ENCODE results near the gene ZNF462. TPM values are rescaled to one million over a fixed set of nuclear protein-coding genes. Genes with fewer than 3 reads are reported as not detected.

Gene ZNF462, protein sequence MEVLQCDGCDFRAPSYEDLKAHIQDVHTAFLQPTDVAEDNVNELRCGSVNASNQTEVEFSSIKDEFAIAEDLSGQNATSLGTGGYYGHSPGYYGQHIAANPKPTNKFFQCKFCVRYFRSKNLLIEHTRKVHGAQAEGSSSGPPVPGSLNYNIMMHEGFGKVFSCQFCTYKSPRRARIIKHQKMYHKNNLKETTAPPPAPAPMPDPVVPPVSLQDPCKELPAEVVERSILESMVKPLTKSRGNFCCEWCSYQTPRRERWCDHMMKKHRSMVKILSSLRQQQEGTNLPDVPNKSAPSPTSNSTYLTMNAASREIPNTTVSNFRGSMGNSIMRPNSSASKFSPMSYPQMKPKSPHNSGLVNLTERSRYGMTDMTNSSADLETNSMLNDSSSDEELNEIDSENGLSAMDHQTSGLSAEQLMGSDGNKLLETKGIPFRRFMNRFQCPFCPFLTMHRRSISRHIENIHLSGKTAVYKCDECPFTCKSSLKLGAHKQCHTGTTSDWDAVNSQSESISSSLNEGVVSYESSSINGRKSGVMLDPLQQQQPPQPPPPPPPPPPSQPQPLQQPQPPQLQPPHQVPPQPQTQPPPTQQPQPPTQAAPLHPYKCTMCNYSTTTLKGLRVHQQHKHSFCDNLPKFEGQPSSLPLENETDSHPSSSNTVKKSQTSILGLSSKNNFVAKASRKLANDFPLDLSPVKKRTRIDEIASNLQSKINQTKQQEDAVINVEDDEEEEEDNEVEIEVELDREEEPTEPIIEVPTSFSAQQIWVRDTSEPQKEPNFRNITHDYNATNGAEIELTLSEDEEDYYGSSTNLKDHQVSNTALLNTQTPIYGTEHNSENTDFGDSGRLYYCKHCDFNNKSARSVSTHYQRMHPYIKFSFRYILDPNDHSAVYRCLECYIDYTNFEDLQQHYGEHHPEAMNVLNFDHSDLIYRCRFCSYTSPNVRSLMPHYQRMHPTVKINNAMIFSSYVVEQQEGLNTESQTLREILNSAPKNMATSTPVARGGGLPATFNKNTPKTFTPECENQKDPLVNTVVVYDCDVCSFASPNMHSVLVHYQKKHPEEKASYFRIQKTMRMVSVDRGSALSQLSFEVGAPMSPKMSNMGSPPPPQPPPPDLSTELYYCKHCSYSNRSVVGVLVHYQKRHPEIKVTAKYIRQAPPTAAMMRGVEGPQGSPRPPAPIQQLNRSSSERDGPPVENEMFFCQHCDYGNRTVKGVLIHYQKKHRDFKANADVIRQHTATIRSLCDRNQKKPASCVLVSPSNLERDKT (N-terminal part only)
- total RNA-seq: 10 to 100 TPM in 2 of 4 donors, 1 to 10 TPM in 2; 9.3 to 13.3 (median 11.4) TPM

DNA sequence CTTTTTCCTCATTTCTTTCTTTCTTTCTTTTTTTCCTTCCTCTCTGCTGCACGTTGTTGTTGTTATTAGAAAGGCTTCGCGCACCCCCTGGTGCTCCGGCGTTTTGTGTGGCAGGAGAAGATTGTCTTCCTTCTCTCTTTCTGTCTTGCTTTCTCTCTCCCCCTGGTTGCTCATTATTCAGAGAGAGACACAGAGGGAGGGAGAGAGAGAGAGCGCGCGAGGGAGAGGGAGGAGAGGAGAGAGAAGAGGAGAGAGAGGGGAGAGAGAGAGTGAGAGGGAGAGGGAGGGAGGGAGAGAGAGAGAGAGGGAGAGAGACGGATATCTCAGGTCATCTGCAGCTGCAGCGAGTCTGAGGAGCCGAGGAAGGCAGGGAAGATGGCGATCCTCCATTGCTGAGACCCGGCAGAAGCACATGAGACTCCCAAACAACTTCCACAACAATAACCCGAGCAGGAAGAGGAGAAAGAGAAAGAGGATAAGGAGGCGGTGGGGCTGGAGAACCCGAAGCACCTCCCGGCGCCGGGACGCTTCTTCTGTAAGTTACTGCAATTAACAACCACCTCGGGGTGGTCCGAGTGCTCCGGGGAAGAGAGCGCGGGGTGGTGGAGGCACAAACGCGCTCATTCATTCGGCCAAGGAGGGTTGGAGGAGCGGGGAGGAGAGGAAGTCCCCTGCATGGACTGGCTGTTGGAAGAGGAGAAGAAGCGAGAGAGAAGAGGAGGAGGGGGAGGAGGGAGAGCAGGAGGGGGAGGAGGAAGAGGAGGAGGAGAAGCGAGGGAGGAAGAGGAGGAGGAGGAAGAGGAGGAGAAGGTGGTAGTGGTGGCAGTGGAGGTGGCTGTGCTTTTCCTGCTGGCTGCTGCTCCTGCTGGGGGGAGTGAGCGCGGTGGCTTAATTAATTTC lies at the start of gene ZNF462:
TSS of gene ZNF462 (plus strand) at position 346 of the 900 bp plus-strand sequence. CDS start 60,218 bp downstream, outside the sequence.
- H3K27me3 ChIP-seq: no peaks in the 10 kb centered on the region
- intact Hi-C loops (cut with DNase I; ENCODE audit: low total_unique reads): loop anchor here (1.0 to 10.0 kb wide), 8 partner anchors 54 to 1168 kb away; partner anchors contain the start of genes RAD23B and TMEM38B
- H3K4me1 ChIP-seq: peaks cover 17 to 35% of the 10 kb centered on the region in 2 donors
- H3K4me3 ChIP-seq: peak within 1 kb of the TSS; percentile 82 to 87 (median 84)
- H3K27ac ChIP-seq: peak within 1 kb of the TSS; percentile 88 to 92 (median 89)
- no peaks in the 10 kb centered on the region for H3K9me3 ChIP-seq
- H3K36me3 ChIP-seq: no peaks in the 10 kb centered on the region
- TF ChIP-seq POLR2A (IDR thresholded peaks at IDR 0.05): no peak
- TF ChIP-seq, protein P1, sequence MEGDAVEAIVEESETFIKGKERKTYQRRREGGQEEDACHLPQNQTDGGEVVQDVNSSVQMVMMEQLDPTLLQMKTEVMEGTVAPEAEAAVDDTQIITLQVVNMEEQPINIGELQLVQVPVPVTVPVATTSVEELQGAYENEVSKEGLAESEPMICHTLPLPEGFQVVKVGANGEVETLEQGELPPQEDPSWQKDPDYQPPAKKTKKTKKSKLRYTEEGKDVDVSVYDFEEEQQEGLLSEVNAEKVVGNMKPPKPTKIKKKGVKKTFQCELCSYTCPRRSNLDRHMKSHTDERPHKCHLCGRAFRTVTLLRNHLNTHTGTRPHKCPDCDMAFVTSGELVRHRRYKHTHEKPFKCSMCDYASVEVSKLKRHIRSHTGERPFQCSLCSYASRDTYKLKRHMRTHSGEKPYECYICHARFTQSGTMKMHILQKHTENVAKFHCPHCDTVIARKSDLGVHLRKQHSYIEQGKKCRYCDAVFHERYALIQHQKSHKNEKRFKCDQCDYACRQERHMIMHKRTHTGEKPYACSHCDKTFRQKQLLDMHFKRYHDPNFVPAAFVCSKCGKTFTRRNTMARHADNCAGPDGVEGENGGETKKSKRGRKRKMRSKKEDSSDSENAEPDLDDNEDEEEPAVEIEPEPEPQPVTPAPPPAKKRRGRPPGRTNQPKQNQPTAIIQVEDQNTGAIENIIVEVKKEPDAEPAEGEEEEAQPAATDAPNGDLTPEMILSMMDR (IDR thresholded peaks at IDR 0.05 in 4 of 5, conservative IDR thresholded peaks at IDR 0.05 in 1 of 5): peak; percentile 8 to 99 (median 69)
- ATAC-seq: peak; percentile 32 to 37
- DNase-seq: peak; percentile 37 to 58
- in situ Hi-C loops (cut with MboI; ENCODE audit: low sequenced_read_pairs in 4 of 4): loop anchor here in 1 of 4 donors (25.0 kb wide), 1 partner anchor 951 kb away; no protein-coding TSS in a partner anchor

DNA sequence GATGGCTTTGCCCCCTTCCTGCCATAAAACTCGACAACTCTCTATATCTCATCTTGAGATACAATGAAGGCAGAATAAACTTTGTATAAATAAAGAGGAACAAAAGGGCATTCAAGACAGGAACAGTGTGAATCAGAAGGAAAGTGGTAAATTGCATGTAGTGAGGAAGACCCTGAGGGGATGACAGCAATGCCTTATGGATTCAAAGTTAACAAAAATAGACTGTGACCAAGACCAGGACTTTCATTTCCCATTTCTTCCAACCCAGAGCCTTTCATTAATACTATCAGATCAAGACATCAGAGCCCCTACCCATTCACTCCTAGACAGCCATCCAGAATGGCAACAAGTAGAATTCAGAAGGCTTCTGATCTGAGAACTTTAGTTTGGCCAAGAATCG lies 46.4 kb upstream of the ZNF462 start:
- H3K4me1 ChIP-seq: no peaks in the 10 kb centered on the region
- H3K36me3 ChIP-seq: no peaks in the 10 kb centered on the region
- in situ Hi-C loops (cut with MboI; ENCODE audit: low sequenced_read_pairs in 4 of 4) (no loop called here), intact Hi-C loops (cut with DNase I; ENCODE audit: low total_unique reads) (no loop called here)
- H3K4me3 ChIP-seq: no peak overlapping the region
- H3K27me3 ChIP-seq: no peaks in the 10 kb centered on the region
- DNase-seq (no peak), ATAC-seq (no peak)
- no peaks in the 10 kb centered on the region for H3K9me3 ChIP-seq
- TF ChIP-seq, protein P1 (IDR thresholded peaks at IDR 0.05 in 4 of 5, conservative IDR thresholded peaks at IDR 0.05 in 1 of 5): no peak
- no peak for TF ChIP-seq POLR2A (IDR thresholded peaks at IDR 0.05)
- no peak overlapping the region for H3K27ac ChIP-seq

DNA sequence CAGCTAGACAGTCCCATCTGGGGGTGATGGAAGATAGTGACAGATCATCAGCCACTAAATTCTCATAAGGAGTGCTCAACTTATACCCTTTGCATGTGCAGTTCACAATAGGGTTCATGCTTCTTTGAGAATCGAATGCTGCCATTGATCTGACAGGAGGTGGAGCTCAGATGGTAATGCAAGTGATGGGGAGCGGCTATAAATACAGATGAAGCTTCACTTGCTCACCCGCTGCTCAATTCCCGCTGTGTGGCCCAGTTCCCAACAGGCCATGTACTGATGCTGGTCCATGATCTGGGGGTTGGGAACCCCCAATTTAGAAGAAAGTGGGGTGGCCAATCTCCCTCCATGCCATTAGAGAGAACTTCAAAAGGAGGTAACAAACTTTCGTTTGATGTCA lies 44.9 kb upstream of the ZNF462 start:
- DNase-seq: no peak
- Histone ChIP-seq H3K27me3 (no peaks in the 10 kb centered on the region), H3K36me3 (no peaks in the 10 kb centered on the region), H3K4me1 (no peaks in the 10 kb centered on the region), H3K4me3 (no peak overlapping the region), H3K9me3 (no peaks in the 10 kb centered on the region), H3K27ac (no peak overlapping the region)
- no peak for TF ChIP-seq POLR2A (IDR thresholded peaks at IDR 0.05)
- TF ChIP-seq, protein P1 (IDR thresholded peaks at IDR 0.05 in 4 of 5, conservative IDR thresholded peaks at IDR 0.05 in 1 of 5): no peak
- in situ Hi-C loops (cut with MboI; ENCODE audit: low sequenced_read_pairs in 4 of 4): no loop called here
- no peak for ATAC-seq
- intact Hi-C loops (cut with DNase I; ENCODE audit: low total_unique reads): no loop called here

All from gastrocnemius medialis (tissue), 4 donors.